ENCODE results near the gene SFTPD. TPM values are rescaled to one million over a fixed set of nuclear protein-coding genes. Genes with fewer than 3 reads are reported as not detected.

SFTPD gene
- total and polyA plus RNA-seq, 10 of the 15 experiments (the other 5 are each of a cell fraction or from before 2014, with no cell fraction given), result 0.31 TPM; not detected in 9

- no peak overlapping the region for H3K9ac ChIP-seq (ENCODE audit: control insufficient read depth, insufficient read depth, low read length)
- H3K4me1 ChIP-seq (ENCODE audit: control insufficient read depth, insufficient read depth, low read length), result peaks cover 15% of the 10 kb centered on the region
- no peaks in the 10 kb centered on the region for H3K36me3 ChIP-seq (ENCODE audit: control insufficient read depth in 2 of 2, insufficient read depth in 2 of 2, low read length in 1 of 2)
- peaks cover 0 to under 1% of the 10 kb centered on the region in 2 experiments for H3K27me3 ChIP-seq (replicated peaks in 1 of 2; ENCODE audit: control insufficient read depth in 2 of 2, insufficient read depth in 2 of 2, low read length in 1 of 2)
- intact Hi-C loops (cut with micrococcal nuclease; ENCODE audit: unreplicated experiment), result no loop called here
- H4K20me1 ChIP-seq (ENCODE audit: control insufficient read depth, insufficient read depth), result no peaks in the 10 kb centered on the region
- RAD21 ChIA-PET (ENCODE audit: unreplicated experiment), result no interaction called here
- no peaks in the 10 kb centered on the region for H3K9me3 ChIP-seq (replicated peaks; ENCODE audit: control insufficient read depth, insufficient read depth, low read length)
- CTCF ChIA-PET, result interaction anchor here (0.9 to 1.8 kb wide), 2 partner anchors 8 to 10 kb away, joined by 3 to 5 read pairs; no protein-coding TSS in a partner anchor
- SMC1A ChIA-PET (ENCODE audit: uncharacterized antibody, unreplicated experiment), result no interaction called here
- POLR2A ChIA-PET, result interaction anchor here (0.5 kb wide), 1 partner anchor 61 kb away, joined by 4 read pairs; no protein-coding TSS in a partner anchor
- no peaks in the 10 kb centered on the region for H3K79me2 ChIP-seq (ENCODE audit: control insufficient read depth, insufficient read depth, low read length)
- BruUV-seq (replicated peaks), result no TSS peak
- WGBS (ENCODE audit: insufficient coverage, insufficient replicate concordance, low lambda C conversion rate, missing lambda C conversion rate), result 37% methylated on average over 11 of the region's 11 CpGs
- H3K4me3 ChIP-seq, result no peak overlapping the region
- H3K27ac ChIP-seq (ENCODE audit: control insufficient read depth, insufficient read depth), result no peak overlapping the region
- no peak overlapping the region for H2AFZ ChIP-seq (ENCODE audit: control insufficient read depth, low read depth, low read length)
- ATAC-seq (no peak), DNase-seq (ENCODE audit: low read depth, low spot score) (no peak), FAIRE-seq (no peak)
- in situ Hi-C loops (cut with MboI), result loop anchor here (25.0 kb wide), 1 partner anchor 154 kb away; no protein-coding TSS in a partner anchor
- no peak overlapping the region for H3K4me2 ChIP-seq (ENCODE audit: control insufficient read depth, insufficient read depth)
- TF ChIP-seq SUZ12 (IDR thresholded peaks at IDR 0.05; ENCODE audit: unreplicated experiment) (no peak), YBX1 (IDR thresholded peaks at IDR 0.05) (no peak), ATF7 (IDR thresholded peaks at IDR 0.05; ENCODE audit: low read depth) (no peak), EZH2 (IDR thresholded peaks at IDR 0.05; ENCODE audit: borderline replicate concordance, control insufficient read depth, low read depth, low read length) (no peak), GATAD2B (conservative IDR thresholded peaks at IDR 0.05; ENCODE audit: low read depth) (no peak), PAX5 (IDR thresholded peaks at IDR 0.05; ENCODE audit: borderline replicate concordance, low read depth, low read length) (no peak), SKIL (IDR thresholded peaks at IDR 0.05; ENCODE audit: low read depth, poor library complexity, severe bottlenecking) (no peak), IKZF2 (IDR thresholded peaks at IDR 0.05) (no peak), CUX1 (IDR thresholded peaks at IDR 0.05; ENCODE audit: insufficient replicate concordance, low read depth, low read length) (no peak), RELB (IDR thresholded peaks at IDR 0.05; ENCODE audit: low read depth) (no peak), RUNX3 (IDR thresholded peaks at IDR 0.05; ENCODE audit: low read length) (no peak)
Measured at GRCh38 chr10:79941585-79942210, 7.2 kb downstream of the SFTPD start.
